Measurements from ENCODE around the gene UGT1A1.

GRCh38 chr2:233746475-233747282 lies 13.4 kb upstream of the UGT1A1 start:
- TF ChIP-seq CTCF (IDR thresholded peaks at IDR 0.05; ENCODE audit: low read length) (no peak), EZH2 (IDR thresholded peaks at IDR 0.05; ENCODE audit: borderline replicate concordance, low read length) (no peak)
